Activated naive CD4-positive, alpha-beta T cell treated with anti-CD3 and anti-CD28 coated beads, Interleukin-2, amount 50 U/mL, for 72 hours (primary cell): ENCODE results near the gene PARVA. TPM values are rescaled to one million over a fixed set of nuclear protein-coding genes. Genes with fewer than 3 reads are reported as not detected.
A peak's percentile ranks its signal among the peaks of the same experiment; 100 is the strongest.

Source experiments
- ATAC-seq, 2 donors: fragments of 150-1000 bp; cut with Tn5 transposase; 2 replicates each; pipeline ENCODE4 v1.10.0; 2021; ENCODE audit warnings: mild to moderate bottlenecking in 2 of 2, moderate library complexity in 2 of 2
- DNase-seq, 2 donors: peaks; one replicate each; pipeline ENCODE4 v3.0.0; 2021 to 2022; ENCODE audit warnings: low spot score in 2 of 2
- H3K27ac Mint-ChIP-seq, 2 donors: one replicate each; pipeline ENCODE4 v1.8.0; 2022; ENCODE audit warnings: mild to moderate bottlenecking in 2 of 2, mixed read lengths in 2 of 2
- H3K36me3 Mint-ChIP-seq, 2 donors: one replicate each; pipeline ENCODE4 v1.8.0; 2022; ENCODE audit warnings: mixed read lengths in 2 of 2
- H3K9me3 Mint-ChIP-seq, 2 donors: one replicate each; pipeline ENCODE4 v1.8.0; 2022; ENCODE audit warnings: mixed read lengths in 2 of 2
- total RNA-seq, 2 donors: library from RNA; stranded (reverse); gene quantifications; one replicate each; pipeline ENCODE4 v1.2.3, GENCODE V29; 2022

Gene PARVA
- total RNA-seq, 2 donors from 2014 or later, result 0.20 TPM; not detected in 1

DNA sequence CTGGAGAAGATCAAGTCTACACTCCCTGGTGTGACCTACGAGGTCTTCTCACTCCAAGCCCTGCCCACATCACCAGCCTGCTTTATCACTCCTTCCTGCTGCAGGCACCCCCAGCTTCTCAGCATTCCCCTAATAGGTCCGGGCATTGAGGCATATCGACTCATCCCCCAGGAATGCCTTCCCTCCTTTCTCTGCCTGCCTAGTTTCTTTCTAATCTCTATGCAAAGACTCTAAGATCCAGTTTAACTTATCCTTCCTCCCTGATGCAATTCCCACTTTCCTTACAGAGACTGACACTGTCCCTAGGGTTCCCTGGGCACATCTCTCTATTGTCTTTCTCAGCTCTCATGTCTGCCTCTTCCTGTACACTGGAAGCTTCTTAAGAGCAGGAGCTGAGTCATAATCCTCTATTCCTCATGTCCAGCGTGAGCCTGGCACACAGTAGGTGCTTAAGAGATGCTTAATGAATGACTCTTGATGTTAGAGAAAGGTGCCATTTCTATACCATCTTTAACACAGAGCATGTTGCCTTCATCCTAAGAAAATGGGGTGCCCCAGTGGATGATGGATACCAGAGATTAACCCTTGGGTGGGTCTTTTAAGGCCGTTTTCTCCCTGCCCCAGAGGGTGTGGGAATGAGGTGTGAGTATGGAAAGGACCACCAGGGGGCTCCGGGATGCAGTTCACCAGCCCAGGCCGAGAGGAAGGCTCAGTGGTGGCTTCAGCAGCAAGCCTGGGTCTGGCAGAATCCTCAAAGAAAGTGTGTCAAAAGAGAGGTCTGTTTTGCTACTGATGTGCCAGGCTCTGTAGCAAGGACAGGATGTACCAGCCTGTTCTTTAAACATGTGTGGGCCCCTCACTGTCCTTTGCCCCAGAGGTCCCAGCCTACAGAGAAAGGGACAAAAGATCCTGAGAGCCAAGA is 34.7 kb downstream of the PARVA start:
- DNase-seq (peak in 1 of 2 donors; percentile 46), ATAC-seq (peak; percentile 39 to 72)
- Mint-ChIP-seq H3K36me3 (no peaks in the 10 kb centered on the region), H3K9me3 (no peaks in the 10 kb centered on the region), H3K27ac (no peak overlapping the region)

GRCh38 chr11:12413141-12414052 is 36.0 kb downstream of the PARVA start:
- ATAC-seq (no peak), DNase-seq (no peak)
- Mint-ChIP-seq H3K36me3 (no peaks in the 10 kb centered on the region), H3K27ac (no peak overlapping the region), H3K9me3 (no peaks in the 10 kb centered on the region)

DNA sequence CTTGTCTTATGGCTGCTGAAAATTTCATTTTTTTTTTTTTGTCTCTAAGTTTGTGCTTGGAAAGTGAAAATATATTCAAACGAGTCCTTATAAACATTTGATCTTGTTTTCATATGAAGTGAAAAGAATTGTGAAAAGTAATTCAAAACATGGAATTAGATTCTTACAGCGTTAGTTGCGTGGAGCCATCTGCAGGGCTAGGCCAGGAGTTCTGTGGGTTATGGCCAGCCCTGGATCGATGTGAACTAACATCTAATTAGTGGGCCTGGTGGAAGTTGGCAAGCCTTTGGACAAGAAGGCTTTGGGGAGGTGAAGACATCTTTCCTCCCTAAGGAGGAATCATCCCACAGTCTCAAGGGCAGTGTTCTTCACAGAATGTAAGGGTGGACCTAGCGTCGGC is 37.2 kb downstream of the PARVA start:
- ATAC-seq (no peak), DNase-seq (no peak)
- H3K36me3 Mint-ChIP-seq, result no peaks in the 10 kb centered on the region
- no peaks in the 10 kb centered on the region for H3K9me3 Mint-ChIP-seq
- H3K27ac Mint-ChIP-seq, result no peak overlapping the region

GRCh38 chr11:12415342-12415966 is 38.1 kb downstream of the PARVA start:
- H3K36me3 Mint-ChIP-seq, result no peaks in the 10 kb centered on the region
- H3K27ac Mint-ChIP-seq, result no peak overlapping the region
- ATAC-seq (no peak), DNase-seq (no peak)
- no peaks in the 10 kb centered on the region for H3K9me3 Mint-ChIP-seq

DNA sequence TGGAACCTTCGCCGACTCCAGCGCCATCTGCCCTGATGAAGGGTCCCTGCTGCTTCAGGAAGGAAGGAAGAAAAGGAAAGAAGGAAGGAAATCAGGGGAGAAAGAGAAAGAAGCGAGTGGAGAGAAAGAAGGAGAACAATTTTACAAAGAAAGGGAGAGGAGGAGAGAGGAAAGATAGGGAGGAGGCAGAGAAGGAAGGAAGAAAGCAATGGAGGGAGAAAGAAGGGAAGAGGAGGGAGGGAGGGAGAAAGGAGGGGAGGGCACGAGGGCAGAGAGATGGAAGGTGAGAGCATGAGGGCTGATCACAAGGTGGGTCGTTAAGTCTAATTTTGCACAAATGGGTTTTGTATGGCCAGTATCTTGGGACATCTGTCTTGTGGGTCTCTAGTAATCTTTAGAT is 39.2 kb downstream of the PARVA start:
- Mint-ChIP-seq H3K27ac (no peak overlapping the region), H3K36me3 (no peaks in the 10 kb centered on the region), H3K9me3 (no peaks in the 10 kb centered on the region)
- no peak for DNase-seq
- ATAC-seq, result no peak

- DNase-seq (no peak), ATAC-seq (no peak)
- Mint-ChIP-seq H3K36me3 (no peaks in the 10 kb centered on the region), H3K9me3 (no peaks in the 10 kb centered on the region), H3K27ac (no peak overlapping the region)
These were observed 40.6 kb downstream of the PARVA start for GRCh38 chr11:12417691-12418611.

GRCh38 chr11:12420040-12420439 is 42.7 kb downstream of the PARVA start:
- no peaks in the 10 kb centered on the region for H3K9me3 Mint-ChIP-seq
- no peak for DNase-seq
- ATAC-seq, result no peak
- no peaks in the 10 kb centered on the region for H3K36me3 Mint-ChIP-seq
- H3K27ac Mint-ChIP-seq, result no peak overlapping the region

DNA sequence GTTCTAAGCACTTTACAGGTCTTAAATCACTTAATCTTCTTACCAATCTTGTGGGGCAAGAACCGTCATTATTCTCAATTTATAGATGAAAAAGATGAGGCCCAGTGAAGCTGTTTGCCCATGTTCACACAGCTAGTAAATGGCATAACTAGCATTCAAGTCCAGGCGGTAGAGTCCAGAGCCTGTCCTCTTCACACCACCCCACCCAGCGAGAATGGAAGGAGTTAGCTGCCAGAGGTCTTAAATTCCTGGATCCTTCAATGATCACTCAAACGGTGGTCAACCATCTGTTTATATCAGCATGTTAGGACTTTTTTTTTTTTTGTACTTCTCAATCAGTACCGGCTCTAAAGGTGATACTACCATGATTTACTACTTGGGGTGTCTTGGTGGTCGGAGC is 43.3 kb downstream of the PARVA start:
- H3K36me3 Mint-ChIP-seq, result no peaks in the 10 kb centered on the region
- DNase-seq (no peak), ATAC-seq (no peak)
- no peak overlapping the region for H3K27ac Mint-ChIP-seq
- no peaks in the 10 kb centered on the region for H3K9me3 Mint-ChIP-seq

- no peak overlapping the region for H3K27ac Mint-ChIP-seq
- ATAC-seq (no peak), DNase-seq (no peak)
- no peaks in the 10 kb centered on the region for H3K9me3 Mint-ChIP-seq
- no peaks in the 10 kb centered on the region for H3K36me3 Mint-ChIP-seq
These were observed 44.0 kb downstream of the PARVA start for GRCh38 chr11:12421386-12421785.

- Mint-ChIP-seq H3K36me3 (no peaks in the 10 kb centered on the region), H3K9me3 (no peaks in the 10 kb centered on the region), H3K27ac (no peak overlapping the region)
- DNase-seq (no peak), ATAC-seq (no peak)
These were observed 48.8 kb downstream of the PARVA start for GRCh38 chr11:12426176-12426575.

GRCh38 chr11:12429155-12429554 is 51.8 kb downstream of the PARVA start:
- H3K36me3 Mint-ChIP-seq, result no peaks in the 10 kb centered on the region
- ATAC-seq, result no peak
- H3K9me3 Mint-ChIP-seq, result no peaks in the 10 kb centered on the region
- H3K27ac Mint-ChIP-seq, result no peak overlapping the region
- no peak for DNase-seq

DNA sequence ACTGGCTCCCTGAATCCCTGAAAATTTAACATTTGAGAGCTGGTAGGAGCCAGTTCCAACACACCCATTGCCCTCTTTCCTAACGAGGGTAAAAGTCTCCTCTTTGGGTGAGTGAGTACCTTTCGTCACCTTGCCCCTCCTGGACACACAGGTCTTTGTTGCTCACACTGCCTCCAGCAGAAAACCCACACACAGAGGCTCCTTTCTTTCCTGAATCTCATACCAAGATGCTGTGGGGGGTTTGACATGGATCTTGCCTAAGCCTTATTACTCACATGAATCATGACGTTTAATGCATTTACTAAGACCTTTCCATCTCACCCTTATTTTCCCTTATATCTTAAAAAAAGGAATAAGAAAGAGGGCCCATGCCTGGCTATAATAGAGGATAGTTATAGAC is 53.0 kb downstream of the PARVA start:
- ATAC-seq (no peak), DNase-seq (no peak)
- H3K27ac Mint-ChIP-seq, result no peak overlapping the region
- no peaks in the 10 kb centered on the region for H3K9me3 Mint-ChIP-seq
- H3K36me3 Mint-ChIP-seq, result no peaks in the 10 kb centered on the region

DNA sequence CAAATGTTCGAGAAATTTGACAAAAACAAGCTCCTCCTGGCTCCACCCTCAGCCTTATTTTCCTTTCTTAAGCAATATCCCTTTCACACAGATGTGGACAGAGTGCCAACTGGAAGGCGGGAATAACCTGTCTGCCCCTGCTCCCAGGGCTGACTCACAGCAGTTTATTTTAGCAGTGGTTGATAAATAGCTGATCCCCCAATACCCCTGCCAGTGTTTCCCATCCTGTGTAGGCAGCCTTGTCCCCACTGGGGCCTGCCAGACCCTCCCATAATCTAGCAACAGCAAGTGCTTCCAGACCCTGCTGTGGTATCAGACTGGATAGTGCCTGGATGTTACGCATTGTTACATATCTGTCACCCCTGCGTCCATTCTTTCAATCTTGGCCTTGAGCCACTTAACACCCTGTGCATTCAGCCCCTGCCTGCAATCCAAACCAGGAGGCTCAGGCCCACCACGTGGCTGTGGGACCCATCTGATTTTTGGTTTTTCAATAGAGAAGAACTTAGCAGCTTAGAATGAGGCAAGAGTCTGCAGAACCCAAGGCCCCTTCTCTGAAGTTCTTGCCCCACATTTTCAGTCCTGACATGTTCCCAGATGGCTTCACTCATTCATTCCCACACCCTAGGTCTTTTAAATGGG is 53.7 kb downstream of the PARVA start:
- Mint-ChIP-seq H3K27ac (no peak overlapping the region), H3K9me3 (no peaks in the 10 kb centered on the region), H3K36me3 (no peaks in the 10 kb centered on the region)
- no peak for ATAC-seq
- no peak for DNase-seq

DNA sequence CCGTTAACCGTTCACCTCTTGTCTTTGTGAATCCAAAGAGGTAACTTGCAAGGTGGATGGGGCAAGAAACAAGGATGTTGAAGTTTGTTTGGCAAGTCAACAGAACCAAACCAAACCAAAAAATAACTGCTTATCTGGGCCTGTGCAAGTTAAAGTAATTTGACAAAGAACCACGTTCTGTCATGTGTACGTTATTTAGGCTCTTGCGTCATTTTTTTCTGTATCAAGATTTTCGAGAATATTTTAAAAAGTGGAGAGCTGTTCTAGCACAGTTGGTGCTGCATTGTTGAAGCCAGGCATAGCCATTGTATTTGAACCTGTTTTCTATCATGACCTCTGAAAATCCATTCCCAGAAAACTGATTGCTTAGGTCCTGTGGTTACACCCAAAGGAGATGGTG is 55.1 kb downstream of the PARVA start:
- H3K36me3 Mint-ChIP-seq, result no peaks in the 10 kb centered on the region
- no peak for DNase-seq
- no peak for ATAC-seq
- H3K9me3 Mint-ChIP-seq, result no peaks in the 10 kb centered on the region
- no peak overlapping the region for H3K27ac Mint-ChIP-seq

DNA sequence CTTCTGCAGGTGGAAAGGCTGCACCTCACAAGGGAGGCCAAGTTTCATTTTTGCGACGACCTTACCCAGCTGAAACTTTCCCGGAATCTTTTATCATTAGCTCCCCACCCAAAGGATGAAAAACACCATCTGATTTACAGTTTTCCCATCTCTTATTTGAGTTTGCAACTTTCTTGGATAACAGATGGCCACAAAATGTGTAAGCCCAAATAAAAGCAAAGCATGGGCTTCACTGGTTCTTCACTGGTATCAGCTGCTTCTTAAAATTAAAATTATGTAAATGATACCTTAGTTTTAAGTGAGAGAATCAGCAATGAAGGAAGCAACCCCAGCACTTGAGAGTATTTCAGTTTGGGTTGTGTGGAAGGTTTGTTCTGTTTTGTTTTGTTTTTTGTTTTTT is 55.8 kb downstream of the PARVA start:
- Mint-ChIP-seq H3K36me3 (no peaks in the 10 kb centered on the region), H3K27ac (no peak overlapping the region)

More for the DNA sequence above, 55.8 kb downstream of the PARVA start:
- H3K9me3 Mint-ChIP-seq, result no peaks in the 10 kb centered on the region
- ATAC-seq (no peak), DNase-seq (no peak)
